ENCODE results near the gene HTD2.

GRCh38 chr3:58296269-58296668, 10.1 kb upstream of the HTD2 start:
- TF ChIP-seq CTCF (IDR thresholded peaks at IDR 0.05), result no peak
- TF ChIP-seq EZH2 (IDR thresholded peaks at IDR 0.05; ENCODE audit: borderline replicate concordance, insufficient read depth, low read depth, low read length, poor library complexity, severe bottlenecking), result no peak

All from B cell (primary cell).